HG03521 (cell line): ENCODE measurements around the gene PCSK6.
A peak's percentile ranks its signal among the peaks of the same experiment; 100 is the strongest.
"Not testable (repeated sequence)": the region's sequence is repeated elsewhere in the genome, so short reads cannot be mapped to it uniquely, and the experiment has no call there.

ENCODE experiments used
- ATAC-seq: cut with Tn5 transposase; IDR thresholded peaks from one replicate; pipeline ENCODE4 v1.9.1; 2021; ENCODE audit warnings: mild to moderate bottlenecking, moderate library complexity; ENCODE audit not compliant: unreplicated experiment

The PCSK6 gene

DNA sequence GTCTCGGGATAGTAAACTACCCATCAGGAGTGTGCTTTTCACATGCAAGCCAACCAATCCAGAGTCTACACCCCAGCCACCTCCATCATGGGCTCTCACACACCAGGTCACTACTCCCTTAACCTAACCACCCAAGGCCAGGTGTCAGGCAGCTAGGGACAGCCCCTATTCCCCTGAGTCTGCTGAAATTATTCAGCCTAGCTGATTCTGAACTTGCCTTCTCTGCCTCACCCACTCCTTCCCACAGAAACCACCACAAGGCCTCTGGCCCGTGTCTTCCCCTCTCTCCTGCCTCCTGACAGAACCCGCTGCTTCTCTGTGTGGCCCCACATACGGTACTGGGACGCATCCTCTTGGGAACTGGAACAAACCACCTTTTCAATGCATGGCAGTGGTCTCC is 82.1 kb downstream of the PCSK6 start:
- ATAC-seq = peak; percentile 95

GRCh38 chr15:101406526-101407195 is 82.8 kb downstream of the PCSK6 start:
- no peak for ATAC-seq

DNA sequence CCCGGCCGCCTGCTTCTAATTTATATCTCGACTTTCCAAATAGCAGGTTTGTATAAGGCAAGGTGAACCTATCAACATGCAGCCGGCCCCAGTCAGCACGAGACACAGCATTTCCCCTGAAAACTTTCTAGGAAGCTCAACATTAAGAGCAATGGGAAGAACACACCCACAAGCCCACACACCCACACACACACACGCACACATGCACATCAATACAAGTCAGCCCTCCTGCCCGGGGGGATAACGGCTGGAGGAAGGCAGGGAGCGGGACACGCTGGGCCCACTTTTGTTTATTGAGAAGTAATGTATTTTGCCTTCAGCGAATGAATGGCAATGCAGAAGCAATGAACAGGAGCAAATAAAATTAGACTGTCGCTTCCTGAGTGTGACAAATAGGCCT is 83.5 kb downstream of the PCSK6 start:
- ATAC-seq = no peak

GRCh38 chr15:101404245-101404644 is 85.3 kb downstream of the PCSK6 start:
- no peak for ATAC-seq

DNA sequence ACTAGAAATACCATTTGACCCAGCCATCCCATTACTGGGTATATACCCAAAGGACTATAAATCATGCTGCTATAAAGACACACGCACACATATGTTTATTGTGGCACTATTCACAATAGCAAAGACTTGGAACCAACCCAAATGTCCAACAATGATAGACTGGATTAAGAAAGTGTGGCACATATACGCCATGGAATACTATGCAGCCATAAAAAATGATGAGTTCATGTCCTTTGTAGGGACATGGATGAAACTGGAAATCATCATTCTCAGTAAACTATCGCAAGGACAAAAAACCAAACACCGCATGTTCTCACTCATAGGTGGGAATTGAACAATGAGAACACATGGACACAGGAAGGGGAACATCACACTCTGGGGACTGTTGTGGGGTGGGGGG is 86.6 kb downstream of the PCSK6 start:
- not testable (repeated sequence) for ATAC-seq

DNA sequence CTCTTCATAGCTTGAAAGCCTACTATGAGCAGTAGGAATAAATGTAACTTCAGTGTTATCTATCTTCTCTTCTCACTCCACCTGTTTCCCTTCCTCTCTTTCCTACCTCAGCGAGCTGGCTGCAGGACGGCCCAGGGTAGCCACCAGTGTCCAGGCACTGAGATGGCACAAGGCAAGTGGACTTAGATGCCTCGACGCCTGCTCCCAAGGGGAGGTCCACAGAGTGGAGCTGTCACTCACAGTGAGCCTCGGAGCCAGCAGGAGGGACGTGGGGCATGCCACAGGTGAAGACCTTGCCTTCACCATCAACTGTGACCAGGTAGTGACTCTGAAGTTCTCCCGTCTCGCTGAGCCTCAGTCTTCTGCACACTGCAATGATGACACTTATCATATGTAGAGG is 88.2 kb downstream of the PCSK6 start:
- ATAC-seq = no peak

DNA sequence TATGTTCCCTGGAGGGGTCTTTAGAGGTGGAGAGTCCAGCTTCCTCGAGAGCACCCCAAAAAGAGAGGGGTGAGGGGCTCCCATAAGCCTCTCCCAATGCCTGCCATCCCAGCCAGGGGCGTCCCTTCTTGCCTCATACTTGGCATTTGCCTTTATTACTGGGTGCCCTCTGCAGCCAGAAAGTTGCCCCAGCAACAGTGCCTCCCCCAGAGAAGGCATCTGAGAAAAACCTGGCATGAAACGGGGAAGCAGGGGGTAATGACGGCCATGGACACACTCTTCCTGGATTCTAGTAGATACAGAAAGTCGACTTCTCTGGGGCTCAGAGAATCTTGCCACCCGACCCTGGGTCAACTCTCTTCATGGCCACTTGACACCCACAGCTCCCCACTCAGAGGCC is 90.1 kb downstream of the PCSK6 start:
- ATAC-seq = no peak

- ATAC-seq = no peak
Observed at GRCh38 chr15:101398247-101398646, 91.3 kb downstream of the PCSK6 start.

DNA sequence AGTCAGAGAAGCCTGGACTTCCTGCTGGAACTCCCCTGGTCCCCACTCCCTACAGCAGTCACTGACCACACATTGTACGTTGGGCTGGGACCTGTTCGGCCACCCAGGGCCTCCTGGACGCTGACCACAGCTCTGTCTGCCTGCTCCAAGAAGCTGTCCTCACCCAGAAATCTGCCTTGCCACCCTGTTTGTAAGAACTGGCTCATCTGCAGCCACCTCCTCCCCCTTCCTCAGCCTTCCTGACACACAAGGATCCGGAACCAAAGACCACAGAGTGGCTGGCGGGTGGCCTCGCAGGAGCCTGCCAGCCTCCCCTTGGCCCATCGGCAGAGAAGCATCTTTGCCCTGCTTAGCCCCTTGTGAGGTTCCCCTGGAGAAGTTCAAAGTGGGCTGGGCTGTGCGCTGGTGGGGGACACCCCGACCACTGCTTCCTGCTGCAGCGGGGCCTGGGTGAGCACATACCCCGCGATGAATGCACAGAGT is 91.9 kb downstream of the PCSK6 start:
- ATAC-seq = no peak

GRCh38 chr15:101396484-101397261 is 92.8 kb downstream of the PCSK6 start:
- no peak for ATAC-seq

- ATAC-seq = no peak
Observed at GRCh38 chr15:101394654-101395053, 94.9 kb downstream of the PCSK6 start.

GRCh38 chr15:101394056-101394630 is 95.4 kb downstream of the PCSK6 start:
- no peak for ATAC-seq

- ATAC-seq = no peak
Observed at GRCh38 chr15:101393172-101393571, 96.3 kb downstream of the PCSK6 start.

DNA sequence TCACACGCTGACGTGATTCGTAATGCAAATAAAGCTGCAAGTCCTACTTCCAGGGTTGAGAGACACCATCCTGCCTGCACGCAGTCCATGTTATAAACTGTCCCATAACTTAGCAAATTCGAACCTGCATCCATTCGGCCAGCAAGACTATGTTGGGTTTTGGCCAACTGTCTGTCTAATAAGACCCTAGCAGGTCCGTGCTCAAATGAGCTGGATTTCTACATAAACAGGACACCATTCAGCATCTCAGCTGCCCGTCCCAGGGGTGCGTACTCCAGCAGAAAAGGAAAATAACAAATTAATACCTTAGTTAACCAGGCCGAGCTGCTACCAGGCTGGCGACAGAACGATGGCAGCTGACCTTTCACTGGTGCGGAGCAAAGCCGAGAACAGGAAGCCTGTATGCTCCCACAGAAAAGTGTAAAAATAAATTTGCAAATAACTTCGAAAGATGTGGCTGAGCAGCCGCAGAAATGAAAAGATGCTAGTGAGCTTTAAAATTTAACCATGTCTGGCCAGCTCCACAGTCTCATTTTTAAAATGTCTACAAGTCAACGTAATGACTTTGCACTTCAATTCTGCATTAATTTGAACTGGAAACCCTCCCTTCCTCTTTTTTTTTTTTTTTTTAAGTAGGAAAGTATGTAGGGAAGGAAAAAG is 97.4 kb downstream of the PCSK6 start:
- no peak for ATAC-seq

DNA sequence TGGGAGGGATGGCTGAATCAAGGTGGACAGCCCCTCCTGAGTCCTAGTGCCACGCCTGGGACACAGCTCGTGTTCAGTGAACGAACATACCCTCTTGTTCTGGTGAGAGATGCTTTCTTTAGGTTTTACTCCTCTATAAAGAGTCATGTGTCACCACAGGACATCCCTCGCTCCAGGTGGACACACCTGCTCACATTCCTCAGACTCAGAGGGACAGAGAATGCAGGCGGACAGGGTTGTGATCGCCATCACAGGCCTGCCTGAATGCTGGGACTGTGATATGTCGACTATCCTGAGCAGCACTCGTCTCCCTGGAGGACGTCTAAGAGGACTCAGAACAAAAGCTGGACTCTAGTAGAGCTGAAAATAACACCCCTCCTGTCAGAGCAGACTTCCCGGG is 98.1 kb downstream of the PCSK6 start:
- ATAC-seq = no peak

DNA sequence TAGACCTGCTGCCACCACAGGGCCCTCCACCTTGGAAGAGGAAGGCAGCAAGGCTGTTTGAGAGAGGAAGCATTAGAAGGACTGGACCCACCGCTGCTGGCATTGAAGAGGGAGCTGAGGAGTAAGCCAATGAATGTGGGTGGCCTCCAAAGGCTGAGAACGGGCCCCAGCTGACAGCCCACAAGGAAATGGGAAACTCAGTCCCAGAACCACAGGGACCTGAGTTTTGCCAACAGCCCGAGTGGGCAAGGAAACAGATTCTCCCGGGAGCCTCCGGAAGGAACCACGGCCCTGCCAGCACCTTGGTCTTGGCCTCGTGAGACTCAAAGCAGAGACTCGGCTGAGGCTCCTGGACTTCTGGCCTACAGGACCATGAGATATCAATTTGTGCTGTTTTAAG is 99.0 kb downstream of the PCSK6 start:
- ATAC-seq = no peak

- ATAC-seq = no peak
Observed at GRCh38 chr15:101390060-101390459, 99.4 kb downstream of the PCSK6 start.

DNA sequence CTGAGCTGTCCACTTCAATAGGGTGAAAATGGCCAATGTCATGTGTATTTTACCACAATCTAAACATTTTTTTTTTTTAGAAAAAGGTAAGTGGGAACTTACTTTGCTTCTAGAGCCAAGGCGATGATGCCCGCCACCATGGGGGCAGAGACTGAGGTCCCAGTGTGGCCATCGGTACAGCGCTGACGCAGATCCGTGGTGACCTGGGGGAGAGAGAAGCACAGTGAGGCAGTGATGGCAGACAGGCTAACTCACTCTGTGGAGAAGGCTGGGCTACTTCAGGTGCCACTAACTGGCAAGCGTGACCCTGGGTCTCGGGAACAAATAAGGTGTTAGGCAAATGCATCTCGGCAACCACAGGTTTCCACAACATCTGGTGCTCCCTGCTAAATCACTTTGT is 100.1 kb downstream of the PCSK6 start:
- ATAC-seq = no peak

DNA sequence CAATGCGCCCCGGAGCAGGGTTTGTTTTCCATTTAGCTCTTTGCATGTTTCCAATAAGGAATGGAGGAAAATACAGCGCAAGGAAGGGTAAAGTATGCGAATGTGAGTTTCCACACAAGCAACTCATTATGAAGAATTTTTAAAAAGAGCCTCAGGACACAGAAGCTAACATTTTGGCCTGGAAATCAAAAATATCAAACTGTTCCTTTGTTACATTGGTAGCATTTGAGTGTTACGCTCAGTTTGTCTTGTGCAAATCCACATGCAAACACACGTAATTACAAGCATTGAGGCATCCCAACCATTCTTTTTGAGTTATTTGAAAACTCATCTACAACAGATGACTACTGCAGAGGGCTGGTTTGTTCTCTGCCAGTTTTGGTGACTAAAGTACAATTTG is 101.5 kb downstream of the PCSK6 start:
- no peak for ATAC-seq

DNA sequence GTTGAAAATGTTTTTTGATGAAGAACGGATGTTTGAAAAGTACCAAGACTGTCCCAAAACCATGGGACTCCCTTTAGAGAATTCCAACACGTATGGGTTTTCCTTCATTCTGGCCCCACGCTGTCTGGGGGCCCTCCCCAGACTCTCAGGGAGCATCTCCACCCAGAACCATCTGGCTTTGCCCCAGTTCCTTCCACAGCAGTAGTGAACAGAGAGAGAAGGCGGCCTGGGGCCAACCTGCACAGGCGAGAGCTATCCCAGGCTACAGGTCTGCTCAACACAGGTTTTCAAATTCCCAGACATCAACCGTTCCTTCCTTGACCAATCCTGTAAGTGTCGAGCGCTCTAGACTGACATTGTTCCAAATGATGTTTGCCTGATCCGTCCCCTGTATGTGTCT is 101.9 kb downstream of the PCSK6 start:
- no peak for ATAC-seq

DNA sequence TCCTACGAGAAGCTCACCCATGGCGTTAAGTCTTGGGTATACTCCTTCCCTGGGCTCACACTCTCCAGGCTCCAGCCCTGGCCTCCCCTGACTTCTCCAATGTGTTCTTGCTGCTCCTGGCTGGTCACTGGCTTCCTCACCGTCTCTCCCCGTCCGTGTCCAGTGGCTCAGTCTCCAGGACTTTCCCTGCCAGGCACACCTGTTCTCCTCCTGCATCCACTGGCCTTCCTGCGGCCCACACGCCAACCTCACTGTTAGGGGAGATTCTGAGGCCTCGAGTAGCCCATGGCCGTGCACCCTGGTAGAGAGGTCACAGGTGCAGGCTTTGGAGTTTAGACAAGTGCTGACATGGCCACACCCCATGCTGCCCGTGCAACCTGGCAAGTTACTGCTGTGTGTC is 102.5 kb downstream of the PCSK6 start:
- ATAC-seq = no peak

- ATAC-seq = no peak
Observed at GRCh38 chr15:101386006-101386405, 103.5 kb downstream of the PCSK6 start.
